Endothelial cell (in vitro differentiated cells): ENCODE data around the gene RPS26. TPM values are rescaled to one million over a fixed set of nuclear protein-coding genes. Genes with fewer than 3 reads are reported as not detected.
A peak's percentile ranks its signal among the peaks of the same experiment; 100 is the strongest.
"Not testable (repeated sequence)": the region's sequence is repeated elsewhere in the genome, so short reads cannot be mapped to it uniquely, and the experiment has no call there.

ENCODE experiments used
- DNase-seq: peaks from one replicate; pipeline ENCODE4 v3.0.0; 2021; ENCODE audit warnings: low spot score
- H3K27ac Mint-ChIP-seq: one replicate; pipeline ENCODE4 v1.8.0; 2021; ENCODE audit warnings: mixed read lengths, inconsistent platforms; ENCODE audit not compliant: unreplicated experiment
- H3K27me3 Mint-ChIP-seq: one replicate; pipeline ENCODE4 v1.8.0; 2021; ENCODE audit warnings: mild to moderate bottlenecking, moderate library complexity, mixed read lengths, inconsistent platforms; ENCODE audit not compliant: unreplicated experiment
- H3K36me3 Mint-ChIP-seq: one replicate; pipeline ENCODE4 v1.8.0; 2021; ENCODE audit warnings: mild to moderate bottlenecking, low read depth, mixed read lengths, inconsistent platforms; ENCODE audit not compliant: unreplicated experiment
- H3K4me1 Mint-ChIP-seq: one replicate; pipeline ENCODE4 v1.8.0; 2021; ENCODE audit warnings: mild to moderate bottlenecking, mixed read lengths, inconsistent platforms; ENCODE audit not compliant: unreplicated experiment
- H3K4me3 Mint-ChIP-seq: one replicate; pipeline ENCODE4 v1.8.0; 2021; ENCODE audit warnings: mild to moderate bottlenecking, mixed read lengths, inconsistent platforms; ENCODE audit not compliant: unreplicated experiment
- H3K9me3 Mint-ChIP-seq: one replicate; pipeline ENCODE4 v1.8.0; 2021; ENCODE audit warnings: mixed read lengths, inconsistent platforms; ENCODE audit not compliant: unreplicated experiment
- CTCF ChIP-seq: fragments of 200-600 bp; sonication (generic); IDR thresholded peaks from one replicate; pipeline ENCODE4 v1.5.0; 2021; ENCODE audit warnings: antibody characterized with exemption; ENCODE audit not compliant: unreplicated experiment
- total RNA-seq: library from RNA; stranded (reverse); fragmentation: NEBNext Ultra II Directional; extraction: Animal tissue kit (Norgen Biotek cat#: 25700); gene quantifications from one replicate; pipeline ENCODE4 v1.2.1, GENCODE V29; 2021; ENCODE audit not compliant: unreplicated experiment

The RPS26 gene
- total RNA-seq, 1 donor from 2014 or later, result 45.8 TPM

GRCh38 chr12:56062996-56063395, 21.3 kb downstream of the RPS26 start:
- H3K36me3 Mint-ChIP-seq, result no peaks in the 10 kb centered on the region
- peaks cover 2% of the 10 kb centered on the region for H3K27me3 Mint-ChIP-seq
- H3K4me3 Mint-ChIP-seq, result no peak overlapping the region
- TF ChIP-seq CTCF, result no peak
- H3K9me3 Mint-ChIP-seq, result no peaks in the 10 kb centered on the region
- no peaks in the 10 kb centered on the region for H3K4me1 Mint-ChIP-seq
- H3K27ac Mint-ChIP-seq, result no peak overlapping the region
- no peak for DNase-seq

GRCh38 chr12:56071648-56072047, 29.9 kb downstream of the RPS26 start:
- Mint-ChIP-seq H3K27ac (no peak overlapping the region), H3K4me3 (peak overlapping the region; percentile 47), H3K9me3 (no peaks in the 10 kb centered on the region), H3K4me1 (no peaks in the 10 kb centered on the region), H3K36me3 (no peaks in the 10 kb centered on the region), H3K27me3 (peaks cover 4% of the 10 kb centered on the region)
- DNase-seq, result no peak
- TF ChIP-seq CTCF, result no peak

DNA sequence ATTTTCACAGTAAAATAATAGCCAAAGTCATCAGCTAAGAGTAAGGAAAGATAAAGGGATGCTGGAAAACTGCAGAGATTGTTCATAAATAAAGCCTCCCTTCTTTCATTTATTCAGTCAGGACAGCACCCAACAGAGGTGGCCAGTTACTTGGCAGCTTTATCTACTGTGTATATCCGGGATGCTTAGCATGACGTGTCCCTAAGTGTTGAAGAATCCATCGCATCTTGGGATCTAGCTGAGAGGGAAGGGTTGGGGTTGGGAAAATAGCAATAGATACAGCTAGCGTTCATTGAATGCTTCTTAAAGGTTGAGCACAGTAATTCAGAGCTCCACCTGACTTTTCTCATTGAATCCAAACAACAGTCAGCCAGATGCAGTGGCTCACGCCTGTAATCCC, 32.7 kb downstream of the RPS26 start:
- no peak overlapping the region for H3K4me3 Mint-ChIP-seq
- no peak overlapping the region for H3K27ac Mint-ChIP-seq
- H3K4me1 Mint-ChIP-seq, result peaks cover 3% of the 10 kb centered on the region
- H3K36me3 Mint-ChIP-seq, result no peaks in the 10 kb centered on the region
- DNase-seq, result no peak
- H3K27me3 Mint-ChIP-seq, result peaks cover 4% of the 10 kb centered on the region
- no peak for TF ChIP-seq CTCF
- no peaks in the 10 kb centered on the region for H3K9me3 Mint-ChIP-seq

DNA sequence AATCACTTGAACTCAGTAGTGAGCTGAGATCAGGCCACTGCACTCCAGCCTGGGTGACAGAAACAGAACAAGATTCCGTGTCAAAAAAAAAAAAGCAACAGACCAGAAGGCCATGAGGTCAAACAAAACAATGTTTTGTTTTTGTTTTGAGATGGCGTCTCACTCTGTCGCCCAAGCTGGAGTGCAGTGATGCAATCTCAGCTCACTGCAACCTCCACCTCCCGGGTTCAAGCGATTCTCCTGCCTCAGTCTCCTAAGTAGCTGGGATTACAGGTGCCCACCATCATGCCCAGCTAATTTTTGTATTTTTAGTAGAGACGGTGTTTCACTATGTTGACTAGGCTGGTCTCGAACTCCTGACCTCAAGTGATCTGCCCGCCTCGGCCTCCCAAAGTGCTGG, 36.2 kb downstream of the RPS26 start:
- peaks cover 13% of the 10 kb centered on the region for H3K4me1 Mint-ChIP-seq
- not testable (repeated sequence) for H3K9me3 Mint-ChIP-seq, H3K27me3 Mint-ChIP-seq, H3K27ac Mint-ChIP-seq, H3K36me3 Mint-ChIP-seq, H3K4me3 Mint-ChIP-seq, DNase-seq

- H3K4me1 Mint-ChIP-seq, result peaks cover 13% of the 10 kb centered on the region
- no peaks in the 10 kb centered on the region for H3K36me3 Mint-ChIP-seq
- peaks cover 5% of the 10 kb centered on the region for H3K27me3 Mint-ChIP-seq
- no peak for TF ChIP-seq CTCF
- peak overlapping the region; percentile 70 for H3K27ac Mint-ChIP-seq
- no peak for DNase-seq
- no peaks in the 10 kb centered on the region for H3K9me3 Mint-ChIP-seq
- H3K4me3 Mint-ChIP-seq, result peak overlapping the region; percentile 73
These were observed 36.7 kb downstream of the RPS26 start for GRCh38 chr12:56078427-56078826.
